HepG2 (cell line): ENCODE results near the gene GART. TPM values are rescaled to one million over a fixed set of nuclear protein-coding genes. Genes with fewer than 3 reads are reported as not detected.

Experiments used
- BRCA1 ChIP-seq: sonication (generic); formaldehyde crosslinking; IDR thresholded peaks from 2 replicates; pipeline ENCODE4 v1.4.0; 2020; ENCODE audit warnings: missing genetic modification reagents
- DRAP1 ChIP-seq: IDR thresholded peaks from 2 replicates; pipeline ENCODE4 v1.6.1; 2016; ENCODE audit warnings: missing genetic modification reagents, missing compliant biosample characterization
- E2F2 ChIP-seq: sonication (generic); formaldehyde crosslinking; IDR thresholded peaks from 2 replicates; pipeline ENCODE4 v1.4.0; 2020; ENCODE audit warnings: missing genetic modification reagents, borderline replicate concordance
- ETV6 ChIP-seq: sonication (generic); formaldehyde crosslinking; conservative IDR thresholded peaks from 2 replicates; pipeline ENCODE4 v1.4.0; 2020; ENCODE audit warnings: missing genetic modification reagents
- HNRNPK ChIP-seq: fragments of 200-400 bp; formaldehyde crosslinking; IDR thresholded peaks from 2 replicates; pipeline ENCODE4 v1.6.1; 2018; ENCODE audit warnings: low read length, low read depth, moderate library complexity, mild to moderate bottlenecking; ENCODE audit not compliant: poor library complexity, severe bottlenecking
- KLF16 ChIP-seq, 2 experiments: sonication (generic) in 1 of 2; formaldehyde crosslinking in 1 of 2; IDR thresholded peaks; 2 replicates each; pipeline versions ENCODE4 v1.6.1 to v1.8.0; 2016 to 2023; ENCODE audit warnings: missing genetic modification reagents in 2 of 2, missing compliant biosample characterization in 1 of 2
- KMT2B ChIP-seq: IDR thresholded peaks from 2 replicates; pipeline ENCODE4 v1.6.1; 2016; ENCODE audit warnings: missing genetic modification reagents, missing compliant biosample characterization
- MXD3 ChIP-seq: IDR thresholded peaks from 2 replicates; pipeline ENCODE4 v1.6.1; 2016; ENCODE audit warnings: mild to moderate bottlenecking, missing biosample characterization, missing genetic modification reagents
- NFKB2 ChIP-seq: sonication (generic); formaldehyde crosslinking; IDR thresholded peaks from 2 replicates; pipeline ENCODE4 v1.4.0; 2020; ENCODE audit warnings: missing genetic modification reagents, borderline replicate concordance
- NRL ChIP-seq: sonication (generic); formaldehyde crosslinking; IDR thresholded peaks from 2 replicates; pipeline ENCODE4 v1.5.0; 2020; ENCODE audit warnings: missing genetic modification reagents, mild to moderate bottlenecking, moderate library complexity, borderline replicate concordance
- PHF20 ChIP-seq: sonication (generic); formaldehyde crosslinking; IDR thresholded peaks from 2 replicates; pipeline ENCODE4 v1.5.0; 2020; ENCODE audit warnings: mild to moderate bottlenecking, missing genetic modification reagents
- POLR2A ChIP-seq, 2 experiments: IDR thresholded peaks; 2 replicates each; pipeline ENCODE4 v1.6.1; 2011; ENCODE audit warnings: low read depth in 2 of 2, low read length in 2 of 2, mild to moderate bottlenecking in 1 of 2, moderate library complexity in 1 of 2; ENCODE audit not compliant: insufficient read depth in 1 of 2
- PRDM4 ChIP-seq: sonication (generic); formaldehyde crosslinking; IDR thresholded peaks from 2 replicates; pipeline ENCODE4 v1.9.0; 2021; ENCODE audit warnings: missing genetic modification reagents, borderline replicate concordance
- RCOR2 ChIP-seq: IDR thresholded peaks from 2 replicates; pipeline ENCODE4 v1.6.1; 2016; ENCODE audit warnings: missing biosample characterization, missing genetic modification reagents
- UBTF ChIP-seq: sonication (generic); formaldehyde crosslinking; IDR thresholded peaks from 2 replicates; pipeline ENCODE4 v1.4.0; 2020; ENCODE audit warnings: mild to moderate bottlenecking, missing genetic modification reagents
- ZBTB20 ChIP-seq: sonication (generic); formaldehyde crosslinking; IDR thresholded peaks from 2 replicates; pipeline ENCODE4 v1.8.1; 2023; ENCODE audit warnings: missing genetic modification reagents, low read depth, mild to moderate bottlenecking, borderline replicate concordance
- ZNF207 ChIP-seq: fragments of 450-650 bp; IDR thresholded peaks from 2 replicates; pipeline ENCODE4 v1.6.1; 2016; ENCODE audit warnings: antibody characterized with exemption, borderline replicate concordance
- ZNF335 ChIP-seq: sonication (generic); formaldehyde crosslinking; IDR thresholded peaks from 2 replicates; pipeline ENCODE4 v1.4.0; 2020; ENCODE audit warnings: missing genetic modification reagents
- ZNF441 ChIP-seq: sonication (generic); formaldehyde crosslinking; IDR thresholded peaks from 2 replicates; pipeline ENCODE4 v1.7.0; 2021; ENCODE audit warnings: missing genetic modification reagents, borderline replicate concordance
- ZNF629 ChIP-seq: sonication (generic); formaldehyde crosslinking; conservative IDR thresholded peaks from 2 replicates; pipeline ENCODE4 v1.5.0; 2020; ENCODE audit warnings: missing genetic modification reagents
- ZNF713 ChIP-seq: sonication (generic); formaldehyde crosslinking; IDR thresholded peaks from 2 replicates; pipeline ENCODE4 v1.4.0; 2020; ENCODE audit warnings: mild to moderate bottlenecking, missing genetic modification reagents
- ZNF780A ChIP-seq: sonication (generic); formaldehyde crosslinking; IDR thresholded peaks from 2 replicates; pipeline ENCODE4 v1.8.0; 2022; ENCODE audit warnings: mild to moderate bottlenecking, missing genetic modification reagents, moderate library complexity
- polyA plus RNA-seq, 8 experiments: library from polyadenylated mRNA; depleted of rRNA in 3 of 8; stranded (reverse) in 7 of 8; unstranded in 1 of 8; fragments of >200 nt; fragmentation: Illumina TruSeq in 4 of 8; extraction: Trizol in 4 of 8; gene quantifications; 2 replicates each; pipeline versions ENCODE4 v1.2.1 to v1.2.3, GENCODE V29; 2011 to 2016; ENCODE audit warnings: low read depth in 4 of 8, missing spikeins in 1 of 8, mixed read lengths in 1 of 8; ENCODE audit not compliant: insufficient read depth in 1 of 8
- total RNA-seq, 5 experiments: library from RNA; depleted of rRNA; stranded (reverse); fragments of >200 nt; fragmentation: Illumina TruSeq; extraction: Trizol; gene quantifications; 2 replicates each; pipeline ENCODE4 v1.2.3, GENCODE V29; 2016; ENCODE audit warnings: low read depth in 1 of 5

The GART gene
- total and polyA plus RNA-seq, 2 of the 13 experiments (the other 11 are each of a cell fraction or from before 2014, with no cell fraction given): 17.9 to 109 TPM

GRCh38 chr21:33491373-33492102 lies 50.4 kb downstream of the GART start, which contains the start of gene DNAJC28 (continued):
- no peak for TF ChIP-seq HNRNPK
- TF ChIP-seq NFKB2 (CRISPR knock-in tag): peak; percentile 79; the same call in 1 of the 2 replicates
- no peak; the same call in 1 of the 2 replicates for TF ChIP-seq DRAP1 (CRISPR knock-in tag)
- TF ChIP-seq ZNF207: no peak
- 0 out of 2 replicates have a peak, but pooled peaks have one; percentile 32 for TF ChIP-seq PHF20 (CRISPR knock-in tag)
- TF ChIP-seq KLF16 (CRISPR knock-in tag; IDR thresholded peaks at IDR 0.05): peak in 1 of 2 experiments; percentile 45; a peak in 1 of 4 replicates
- TF ChIP-seq ZNF713 (CRISPR knock-in tag): peak; percentile 93; the same call in 1 of the 2 replicates
- TF ChIP-seq KMT2B (CRISPR knock-in tag): peak; percentile 78
- TF ChIP-seq ETV6: no peak
- 0 out of 2 replicates have a peak, but pooled peaks have one; percentile 9 for TF ChIP-seq UBTF (CRISPR knock-in tag)
- peak; percentile 64; the same call in 1 of the 2 replicates for TF ChIP-seq ZNF441
- TF ChIP-seq ZNF335 (CRISPR knock-in tag): peak; percentile 98
- TF ChIP-seq BRCA1 (CRISPR knock-in tag): no peak
- no peak for TF ChIP-seq ZNF780A (CRISPR knock-in tag)
- no peak for TF ChIP-seq ZNF629 (CRISPR knock-in tag)
- TF ChIP-seq NRL (CRISPR knock-in tag): 0 out of 2 replicates have a peak, but pooled peaks have one; percentile 31
- no peak for TF ChIP-seq PRDM4 (CRISPR knock-in tag)
- peak; percentile 66; the same call in 1 of the 2 replicates for TF ChIP-seq MXD3 (CRISPR knock-in tag)
- TF ChIP-seq RCOR2 (CRISPR knock-in tag): no peak
- peak; percentile 25; the same call in 1 of the 2 replicates for TF ChIP-seq ZBTB20 (CRISPR knock-in tag)
- peak; percentile 35 to 83; a peak in 3 of 4 replicates for TF ChIP-seq POLR2A (IDR thresholded peaks at IDR 0.05; ENCODE audit: insufficient read depth in 1 of 2, low read depth in 2 of 2, low read length in 2 of 2)
- TF ChIP-seq E2F2: no peak
